WTC11 (cell line): ENCODE data around the gene LAMB4.
A peak's percentile ranks its signal among the peaks of the same experiment; 100 is the strongest.

Experiments
- ARID4B ChIP-seq: sonication (generic); formaldehyde crosslinking; IDR thresholded peaks from 2 replicates; pipeline ENCODE4 v1.8.0; 2023; ENCODE audit warnings: missing genetic modification reagents, mild to moderate bottlenecking, borderline replicate concordance
- ATF2 ChIP-seq: sonication (generic); formaldehyde crosslinking; IDR thresholded peaks from 2 replicates; pipeline ENCODE4 v1.8.1; 2022; ENCODE audit warnings: low read depth, missing genetic modification reagents, borderline replicate concordance
- CTCF ChIP-seq: fragments of 200-600 bp; IDR thresholded peaks from 2 replicates; pipeline ENCODE4 v1.8.0; 2022; ENCODE audit warnings: antibody characterized with exemption
- E2F1 ChIP-seq: sonication (generic); formaldehyde crosslinking; IDR thresholded peaks from 2 replicates; pipeline ENCODE4 v1.8.0; 2022; ENCODE audit warnings: mild to moderate bottlenecking, missing genetic modification reagents
- IRF1 ChIP-seq: sonication (generic); formaldehyde crosslinking; IDR thresholded peaks from 2 replicates; pipeline ENCODE4 v1.8.0; 2023; ENCODE audit warnings: missing genetic modification reagents
- IRF2 ChIP-seq: sonication (generic); formaldehyde crosslinking; IDR thresholded peaks from 2 replicates; pipeline ENCODE4 v1.8.0; 2022; ENCODE audit warnings: low read depth, missing genetic modification reagents, borderline replicate concordance
- JUN ChIP-seq: sonication (generic); formaldehyde crosslinking; IDR thresholded peaks from 2 replicates; pipeline ENCODE4 v1.8.0; 2023; ENCODE audit warnings: mild to moderate bottlenecking, missing genetic modification reagents
- MAX ChIP-seq: sonication (generic); formaldehyde crosslinking; IDR thresholded peaks from 2 replicates; pipeline ENCODE4 v1.8.0; 2022; ENCODE audit warnings: mild to moderate bottlenecking, missing genetic modification reagents
- MLX ChIP-seq: sonication (generic); formaldehyde crosslinking; IDR thresholded peaks from 2 replicates; pipeline ENCODE4 v1.8.1; 2023; ENCODE audit warnings: mild to moderate bottlenecking, missing genetic modification reagents, moderate library complexity
- MXD4 ChIP-seq: fragments of 250-450 bp; sonication (Bioruptor Pico); IDR thresholded peaks from 2 replicates; pipeline ENCODE4 v1.8.0; 2021; ENCODE audit warnings: mild to moderate bottlenecking, moderate library complexity, borderline replicate concordance
- TEAD4 ChIP-seq: sonication (generic); formaldehyde crosslinking; IDR thresholded peaks from 2 replicates; pipeline ENCODE4 v1.8.0; 2022; ENCODE audit warnings: mild to moderate bottlenecking, missing genetic modification reagents
- ZBTB43 ChIP-seq: sonication (generic); formaldehyde crosslinking; IDR thresholded peaks from 2 replicates; pipeline ENCODE4 v1.8.1; 2023; ENCODE audit warnings: mild to moderate bottlenecking, missing genetic modification reagents
- ZNF121 ChIP-seq: sonication (generic); formaldehyde crosslinking; IDR thresholded peaks from 2 replicates; pipeline ENCODE4 v1.8.0; 2023; ENCODE audit warnings: missing genetic modification reagents
- ZNF232 ChIP-seq: sonication (generic); formaldehyde crosslinking; IDR thresholded peaks from 2 replicates; pipeline ENCODE4 v1.8.0; 2022; ENCODE audit warnings: mild to moderate bottlenecking, missing genetic modification reagents

GRCh38 chr7:107989618-107990373 is 140.4 kb downstream of the LAMB4 start:
- TF ChIP-seq CTCF (no peak), MLX (CRISPR knock-in tag) (no peak), ZNF121 (CRISPR knock-in tag) (0 out of 2 replicates have a peak, but pooled peaks have one; percentile 33), TEAD4 (CRISPR knock-in tag) (no peak), MAX (CRISPR knock-in tag) (no peak), MXD4 (CRISPR knock-in tag) (no peak), ARID4B (CRISPR knock-in tag) (no peak), ZBTB43 (no peak), ZNF232 (CRISPR knock-in tag) (no peak), E2F1 (CRISPR knock-in tag) (no peak), ATF2 (CRISPR knock-in tag) (no peak), IRF2 (CRISPR knock-in tag) (no peak), JUN (CRISPR knock-in tag) (no peak), IRF1 (no peak)
